ENCODE results near the gene ST7. TPM values are rescaled to one million over a fixed set of nuclear protein-coding genes. Genes with fewer than 3 reads are reported as not detected.

Gene ST7
- total RNA-seq, 3 donors from 2014 or later (not counting 1 experiment from before 2014, with no cell fraction given) = 9.8 to 15.7 (median 12.9) TPM

DNA sequence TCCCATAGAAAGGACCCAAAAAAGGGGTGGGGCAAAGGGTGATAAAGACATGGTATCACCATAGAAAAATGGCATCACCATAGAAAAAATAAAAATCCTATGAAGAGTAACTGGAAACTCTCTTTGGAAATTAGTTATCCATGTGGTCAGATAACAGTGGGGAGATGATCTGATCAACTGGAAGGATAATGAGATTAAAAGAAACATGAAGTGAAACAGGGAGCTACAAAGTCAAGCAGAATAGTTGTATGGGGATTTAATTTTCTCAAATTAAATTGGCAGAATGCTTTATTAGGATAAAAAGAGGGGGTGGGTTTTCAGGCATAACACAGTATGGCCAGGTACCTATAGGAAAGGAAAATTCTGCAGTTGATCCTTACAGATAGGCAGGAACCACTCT, 258.3 kb downstream of the ST7 start:
- H3K4me1 Mint-ChIP-seq = no peaks in the 10 kb centered on the region
- Histone ChIP-seq H3K4me3 (ENCODE audit: low read length) (no peak overlapping the region), H3K9me3 (ENCODE audit: control insufficient read depth, insufficient read depth, low read length) (no peaks in the 10 kb centered on the region), H3K27ac (ENCODE audit: low read length) (no peak overlapping the region), H3K4me1 (ENCODE audit: control insufficient read depth, insufficient read depth, low read length) (no peaks in the 10 kb centered on the region), H3K36me3 (ENCODE audit: control insufficient read depth, insufficient read depth, low read length) (no peaks in the 10 kb centered on the region), H3K27me3 (ENCODE audit: control insufficient read depth, insufficient read depth, low read length) (no peaks in the 10 kb centered on the region)
- no peaks in the 10 kb centered on the region for H3K9me3 Mint-ChIP-seq
- intact Hi-C loops (cut with micrococcal nuclease) = no loop called here
- no peaks in the 10 kb centered on the region for H3K36me3 Mint-ChIP-seq
- no peak overlapping the region for H3K4me3 Mint-ChIP-seq
- no peak for ATAC-seq
- H3K27ac Mint-ChIP-seq = no peak overlapping the region
- DNase-seq = no peak
- TF ChIP-seq, protein P1, sequence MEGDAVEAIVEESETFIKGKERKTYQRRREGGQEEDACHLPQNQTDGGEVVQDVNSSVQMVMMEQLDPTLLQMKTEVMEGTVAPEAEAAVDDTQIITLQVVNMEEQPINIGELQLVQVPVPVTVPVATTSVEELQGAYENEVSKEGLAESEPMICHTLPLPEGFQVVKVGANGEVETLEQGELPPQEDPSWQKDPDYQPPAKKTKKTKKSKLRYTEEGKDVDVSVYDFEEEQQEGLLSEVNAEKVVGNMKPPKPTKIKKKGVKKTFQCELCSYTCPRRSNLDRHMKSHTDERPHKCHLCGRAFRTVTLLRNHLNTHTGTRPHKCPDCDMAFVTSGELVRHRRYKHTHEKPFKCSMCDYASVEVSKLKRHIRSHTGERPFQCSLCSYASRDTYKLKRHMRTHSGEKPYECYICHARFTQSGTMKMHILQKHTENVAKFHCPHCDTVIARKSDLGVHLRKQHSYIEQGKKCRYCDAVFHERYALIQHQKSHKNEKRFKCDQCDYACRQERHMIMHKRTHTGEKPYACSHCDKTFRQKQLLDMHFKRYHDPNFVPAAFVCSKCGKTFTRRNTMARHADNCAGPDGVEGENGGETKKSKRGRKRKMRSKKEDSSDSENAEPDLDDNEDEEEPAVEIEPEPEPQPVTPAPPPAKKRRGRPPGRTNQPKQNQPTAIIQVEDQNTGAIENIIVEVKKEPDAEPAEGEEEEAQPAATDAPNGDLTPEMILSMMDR (IDR thresholded peaks at IDR 0.05) = no peak
- H3K27me3 Mint-ChIP-seq (ENCODE audit: low read depth in 2 of 2) = no peaks in the 10 kb centered on the region

DNA sequence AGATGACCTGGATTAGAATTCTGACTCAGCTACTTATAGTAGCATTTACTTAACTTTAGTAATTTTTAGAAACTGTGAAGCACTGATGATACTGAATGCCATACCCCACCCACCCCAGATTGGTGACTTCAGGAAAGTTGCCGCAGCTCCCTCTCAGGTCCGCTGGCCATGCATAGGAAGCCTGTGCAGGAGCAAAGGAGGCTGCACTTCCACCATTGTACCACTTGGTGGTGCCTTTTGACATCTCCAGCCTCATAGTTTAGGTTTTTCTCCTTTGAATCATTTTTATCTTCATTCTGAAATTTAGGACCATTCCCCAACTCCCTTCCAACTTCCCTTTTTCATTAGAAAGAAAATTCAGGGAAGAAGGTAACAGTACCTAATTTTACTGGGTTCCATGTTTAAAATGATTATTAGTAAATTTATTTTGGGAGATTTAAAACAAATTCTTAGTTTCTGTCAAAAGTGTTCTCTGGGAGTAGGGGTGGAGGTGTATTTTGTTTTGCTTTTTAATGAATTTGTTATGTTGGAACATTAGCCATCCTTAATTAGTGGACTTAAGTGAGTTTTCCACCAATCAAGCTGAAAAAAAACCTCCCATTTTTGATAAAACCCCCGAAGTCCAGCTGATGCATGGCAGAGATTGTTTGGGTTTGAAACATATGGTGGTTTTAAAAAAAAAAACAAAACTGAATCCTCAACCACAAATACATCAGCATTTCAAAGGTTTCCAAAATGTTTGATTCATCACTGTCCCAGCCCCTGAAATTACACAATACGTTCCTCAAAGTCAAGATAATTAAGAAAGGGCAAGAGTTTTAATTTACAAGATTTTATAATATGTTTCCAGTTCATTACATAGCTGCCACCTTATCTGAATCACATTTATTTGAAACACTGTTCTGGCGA, 259.9 kb downstream of the ST7 start:
- no peaks in the 10 kb centered on the region for H3K36me3 ChIP-seq (ENCODE audit: control insufficient read depth, insufficient read depth, low read length)
- Mint-ChIP-seq H3K36me3 (no peaks in the 10 kb centered on the region), H3K4me3 (no peak overlapping the region), H3K27me3 (ENCODE audit: low read depth in 2 of 2) (no peaks in the 10 kb centered on the region), H3K4me1 (no peaks in the 10 kb centered on the region), H3K9me3 (no peaks in the 10 kb centered on the region), H3K27ac (no peak overlapping the region)
- ATAC-seq (peak; percentile 52 to 81 (median 70)), DNase-seq (peak in 1 of 2 donors; percentile 63)
- no peak overlapping the region for H3K4me3 ChIP-seq (ENCODE audit: low read length)
- H3K4me1 ChIP-seq (ENCODE audit: control insufficient read depth, insufficient read depth, low read length) = no peaks in the 10 kb centered on the region
- no peaks in the 10 kb centered on the region for H3K27me3 ChIP-seq (ENCODE audit: control insufficient read depth, insufficient read depth, low read length)
- TF ChIP-seq, protein P1 (IDR thresholded peaks at IDR 0.05) = peak; percentile 83
- no peaks in the 10 kb centered on the region for H3K9me3 ChIP-seq (ENCODE audit: control insufficient read depth, insufficient read depth, low read length)
- WGBS (ENCODE audit: insufficient coverage) = 70% methylated on average over 3 of the region's 5 CpGs
- intact Hi-C loops (cut with micrococcal nuclease) = no loop called here
- H3K27ac ChIP-seq (ENCODE audit: low read length) = no peak overlapping the region

DNA sequence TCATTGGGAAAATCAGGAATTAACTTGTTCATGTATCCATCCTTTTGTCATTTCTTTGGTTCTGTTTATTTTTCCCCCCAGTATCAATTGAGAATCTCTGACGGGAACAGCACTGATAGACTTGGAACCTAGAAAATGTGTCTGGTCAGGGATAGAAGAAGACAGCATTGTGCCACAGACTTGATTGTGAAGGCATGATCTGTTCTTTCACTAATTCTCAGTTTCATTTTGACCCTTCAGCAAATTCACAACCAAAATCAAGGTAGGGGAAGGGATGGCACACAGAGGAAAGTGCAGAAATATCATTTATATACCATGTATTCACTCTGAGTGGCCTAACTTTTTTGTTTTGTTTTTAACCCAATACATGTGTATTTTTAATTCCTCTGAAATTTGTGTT, 262.7 kb downstream of the ST7 start:
- no peaks in the 10 kb centered on the region for H3K4me1 ChIP-seq (ENCODE audit: control insufficient read depth, insufficient read depth, low read length)
- no peaks in the 10 kb centered on the region for H3K36me3 ChIP-seq (ENCODE audit: control insufficient read depth, insufficient read depth, low read length)
- ATAC-seq (no peak), DNase-seq (no peak)
- WGBS (ENCODE audit: insufficient coverage) = 100% methylated on average over 1 of the region's 1 CpG
- no peaks in the 10 kb centered on the region for H3K27me3 ChIP-seq (ENCODE audit: control insufficient read depth, insufficient read depth, low read length)
- TF ChIP-seq, protein P1 (IDR thresholded peaks at IDR 0.05) = no peak
- no peaks in the 10 kb centered on the region for H3K4me1 Mint-ChIP-seq
- intact Hi-C loops (cut with micrococcal nuclease) = no loop called here
- no peaks in the 10 kb centered on the region for H3K36me3 Mint-ChIP-seq
- H3K4me3 ChIP-seq (ENCODE audit: low read length) = no peak overlapping the region
- no peaks in the 10 kb centered on the region for H3K9me3 ChIP-seq (ENCODE audit: control insufficient read depth, insufficient read depth, low read length)
- no peak overlapping the region for H3K4me3 Mint-ChIP-seq
- H3K27ac Mint-ChIP-seq = no peak overlapping the region
- H3K27ac ChIP-seq (ENCODE audit: low read length) = no peak overlapping the region
- H3K27me3 Mint-ChIP-seq (ENCODE audit: low read depth in 2 of 2) = no peaks in the 10 kb centered on the region
- no peaks in the 10 kb centered on the region for H3K9me3 Mint-ChIP-seq

Measured in natural killer cell (primary cell).